ENCODE measurements around the gene PPL. TPM values are rescaled to one million over a fixed set of nuclear protein-coding genes. Genes with fewer than 3 reads are reported as not detected.

Gene PPL
- total and polyA plus RNA-seq, 2 of the 13 experiments (the other 11 are each of a cell fraction or from before 2014, with no cell fraction given): 5.7 to 6.6 TPM

DNA sequence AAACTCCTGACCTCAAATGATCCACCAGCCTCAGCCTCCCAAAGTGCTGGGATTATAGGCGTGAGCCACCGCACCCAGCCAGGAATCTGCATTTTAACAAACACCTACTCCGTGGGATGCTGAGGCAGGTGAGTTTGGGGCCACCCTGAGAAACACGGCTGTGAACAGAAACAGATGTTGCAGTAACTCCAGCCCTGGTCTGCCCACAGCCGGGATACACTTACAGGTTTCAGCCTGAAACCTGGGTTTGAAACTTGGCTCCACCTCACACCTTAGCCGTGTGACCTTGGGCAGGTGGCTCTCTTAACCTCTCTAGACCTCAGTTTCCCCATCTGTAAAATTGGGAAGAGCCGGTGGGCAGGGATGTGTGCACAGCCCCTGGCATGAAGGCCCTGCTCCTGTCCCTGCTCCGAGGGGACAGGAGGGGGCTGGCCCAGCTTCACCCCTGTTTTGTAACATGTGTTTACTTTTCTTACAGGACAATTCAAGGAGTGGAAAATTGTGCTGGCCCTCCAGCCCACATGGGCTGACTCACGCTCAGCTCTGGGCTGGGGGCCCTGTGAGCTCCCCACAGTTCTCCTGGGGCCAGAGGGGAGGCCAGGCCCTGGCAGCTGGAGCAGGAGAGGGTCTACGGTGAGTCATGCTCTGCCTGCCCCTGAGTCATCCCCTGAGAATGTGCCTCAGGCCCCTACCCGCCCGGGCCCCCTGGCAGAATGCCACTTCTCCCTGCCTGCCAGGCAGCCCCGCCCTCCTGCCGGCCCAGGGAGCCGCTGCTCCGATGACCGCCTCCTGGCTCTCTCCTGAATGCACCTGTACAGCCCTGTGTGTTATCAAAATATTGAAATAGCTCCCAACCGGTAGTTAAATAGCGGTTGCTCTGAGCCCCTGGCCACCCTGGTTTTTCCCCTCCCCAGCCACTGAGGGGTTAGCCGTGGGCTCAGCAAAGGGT lies 7.7 kb upstream of the PPL start (continued):
- TF ChIP-seq, protein P1, sequence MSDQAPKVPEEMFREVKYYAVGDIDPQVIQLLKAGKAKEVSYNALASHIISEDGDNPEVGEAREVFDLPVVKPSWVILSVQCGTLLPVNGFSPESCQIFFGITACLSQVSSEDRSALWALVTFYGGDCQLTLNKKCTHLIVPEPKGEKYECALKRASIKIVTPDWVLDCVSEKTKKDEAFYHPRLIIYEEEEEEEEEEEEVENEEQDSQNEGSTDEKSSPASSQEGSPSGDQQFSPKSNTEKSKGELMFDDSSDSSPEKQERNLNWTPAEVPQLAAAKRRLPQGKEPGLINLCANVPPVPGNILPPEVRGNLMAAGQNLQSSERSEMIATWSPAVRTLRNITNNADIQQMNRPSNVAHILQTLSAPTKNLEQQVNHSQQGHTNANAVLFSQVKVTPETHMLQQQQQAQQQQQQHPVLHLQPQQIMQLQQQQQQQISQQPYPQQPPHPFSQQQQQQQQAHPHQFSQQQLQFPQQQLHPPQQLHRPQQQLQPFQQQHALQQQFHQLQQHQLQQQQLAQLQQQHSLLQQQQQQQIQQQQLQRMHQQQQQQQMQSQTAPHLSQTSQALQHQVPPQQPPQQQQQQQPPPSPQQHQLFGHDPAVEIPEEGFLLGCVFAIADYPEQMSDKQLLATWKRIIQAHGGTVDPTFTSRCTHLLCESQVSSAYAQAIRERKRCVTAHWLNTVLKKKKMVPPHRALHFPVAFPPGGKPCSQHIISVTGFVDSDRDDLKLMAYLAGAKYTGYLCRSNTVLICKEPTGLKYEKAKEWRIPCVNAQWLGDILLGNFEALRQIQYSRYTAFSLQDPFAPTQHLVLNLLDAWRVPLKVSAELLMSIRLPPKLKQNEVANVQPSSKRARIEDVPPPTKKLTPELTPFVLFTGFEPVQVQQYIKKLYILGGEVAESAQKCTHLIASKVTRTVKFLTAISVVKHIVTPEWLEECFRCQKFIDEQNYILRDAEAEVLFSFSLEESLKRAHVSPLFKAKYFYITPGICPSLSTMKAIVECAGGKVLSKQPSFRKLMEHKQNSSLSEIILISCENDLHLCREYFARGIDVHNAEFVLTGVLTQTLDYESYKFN (CRISPR knock-in tag; conservative IDR thresholded peaks at IDR 0.05): peak; percentile 93
- TF ChIP-seq PPARG (CRISPR knock-in tag; conservative IDR thresholded peaks at IDR 0.05) (peak; percentile 51; the same call in 1 of the 2 replicates), ATF7 (IDR thresholded peaks at IDR 0.05) (peak; percentile 39; the same call in 1 of the 2 replicates), ATF7 (CRISPR knock-in tag; IDR thresholded peaks at IDR 0.05) (peak; percentile 94), KDM2A (CRISPR knock-in tag; IDR thresholded peaks at IDR 0.05; ENCODE audit: borderline replicate concordance, low read depth) (peak; percentile 90; the same call in 1 of the 2 replicates), PITX1 (CRISPR knock-in tag; IDR thresholded peaks at IDR 0.05) (peak; percentile 50; the same call in 1 of the 2 replicates), KDM5A (IDR thresholded peaks at IDR 0.05; ENCODE audit: borderline replicate concordance, low read length) (no peak), SOX6 (IDR thresholded peaks at IDR 0.05) (no peak), SOX6 (CRISPR knock-in tag; IDR thresholded peaks at IDR 0.05) (peak; percentile 94), SNRNP70 (IDR thresholded peaks at IDR 0.05; ENCODE audit: low read depth, low read length) (no peak), NCOA2 (CRISPR knock-in tag; IDR thresholded peaks at IDR 0.05) (peak; percentile 82), HOXA5 (CRISPR knock-in tag; IDR thresholded peaks at IDR 0.05) (no peak), RFX1 (IDR thresholded peaks at IDR 0.05) (no peak; the same call in 1 of the 2 replicates), ZNF709 (CRISPR knock-in tag; IDR thresholded peaks at IDR 0.05) (no peak), SCMH1 (CRISPR knock-in tag; IDR thresholded peaks at IDR 0.05; ENCODE audit: borderline replicate concordance) (no peak), POLR2G (IDR thresholded peaks at IDR 0.05; ENCODE audit: low read depth, low read length) (peak; percentile 41; the same call in 1 of the 2 replicates), ASH2L (IDR thresholded peaks at IDR 0.05; ENCODE audit: insufficient read length, low read depth, low read length) (peak; percentile 40), ZBTB7A (CRISPR knock-in tag; IDR thresholded peaks at IDR 0.05) (peak; percentile 98)
- TF ChIP-seq, protein P2, sequence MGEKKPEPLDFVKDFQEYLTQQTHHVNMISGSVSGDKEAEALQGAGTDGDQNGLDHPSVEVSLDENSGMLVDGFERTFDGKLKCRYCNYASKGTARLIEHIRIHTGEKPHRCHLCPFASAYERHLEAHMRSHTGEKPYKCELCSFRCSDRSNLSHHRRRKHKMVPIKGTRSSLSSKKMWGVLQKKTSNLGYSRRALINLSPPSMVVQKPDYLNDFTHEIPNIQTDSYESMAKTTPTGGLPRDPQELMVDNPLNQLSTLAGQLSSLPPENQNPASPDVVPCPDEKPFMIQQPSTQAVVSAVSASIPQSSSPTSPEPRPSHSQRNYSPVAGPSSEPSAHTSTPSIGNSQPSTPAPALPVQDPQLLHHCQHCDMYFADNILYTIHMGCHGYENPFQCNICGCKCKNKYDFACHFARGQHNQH (CRISPR knock-in tag; IDR thresholded peaks at IDR 0.05): peak; percentile 96
- TF ChIP-seq, protein P3, sequence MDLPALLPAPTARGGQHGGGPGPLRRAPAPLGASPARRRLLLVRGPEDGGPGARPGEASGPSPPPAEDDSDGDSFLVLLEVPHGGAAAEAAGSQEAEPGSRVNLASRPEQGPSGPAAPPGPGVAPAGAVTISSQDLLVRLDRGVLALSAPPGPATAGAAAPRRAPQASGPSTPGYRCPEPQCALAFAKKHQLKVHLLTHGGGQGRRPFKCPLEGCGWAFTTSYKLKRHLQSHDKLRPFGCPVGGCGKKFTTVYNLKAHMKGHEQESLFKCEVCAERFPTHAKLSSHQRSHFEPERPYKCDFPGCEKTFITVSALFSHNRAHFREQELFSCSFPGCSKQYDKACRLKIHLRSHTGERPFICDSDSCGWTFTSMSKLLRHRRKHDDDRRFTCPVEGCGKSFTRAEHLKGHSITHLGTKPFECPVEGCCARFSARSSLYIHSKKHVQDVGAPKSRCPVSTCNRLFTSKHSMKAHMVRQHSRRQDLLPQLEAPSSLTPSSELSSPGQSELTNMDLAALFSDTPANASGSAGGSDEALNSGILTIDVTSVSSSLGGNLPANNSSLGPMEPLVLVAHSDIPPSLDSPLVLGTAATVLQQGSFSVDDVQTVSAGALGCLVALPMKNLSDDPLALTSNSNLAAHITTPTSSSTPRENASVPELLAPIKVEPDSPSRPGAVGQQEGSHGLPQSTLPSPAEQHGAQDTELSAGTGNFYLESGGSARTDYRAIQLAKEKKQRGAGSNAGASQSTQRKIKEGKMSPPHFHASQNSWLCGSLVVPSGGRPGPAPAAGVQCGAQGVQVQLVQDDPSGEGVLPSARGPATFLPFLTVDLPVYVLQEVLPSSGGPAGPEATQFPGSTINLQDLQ (CRISPR knock-in tag; IDR thresholded peaks at IDR 0.05): no peak
- TF ChIP-seq, protein P4, sequence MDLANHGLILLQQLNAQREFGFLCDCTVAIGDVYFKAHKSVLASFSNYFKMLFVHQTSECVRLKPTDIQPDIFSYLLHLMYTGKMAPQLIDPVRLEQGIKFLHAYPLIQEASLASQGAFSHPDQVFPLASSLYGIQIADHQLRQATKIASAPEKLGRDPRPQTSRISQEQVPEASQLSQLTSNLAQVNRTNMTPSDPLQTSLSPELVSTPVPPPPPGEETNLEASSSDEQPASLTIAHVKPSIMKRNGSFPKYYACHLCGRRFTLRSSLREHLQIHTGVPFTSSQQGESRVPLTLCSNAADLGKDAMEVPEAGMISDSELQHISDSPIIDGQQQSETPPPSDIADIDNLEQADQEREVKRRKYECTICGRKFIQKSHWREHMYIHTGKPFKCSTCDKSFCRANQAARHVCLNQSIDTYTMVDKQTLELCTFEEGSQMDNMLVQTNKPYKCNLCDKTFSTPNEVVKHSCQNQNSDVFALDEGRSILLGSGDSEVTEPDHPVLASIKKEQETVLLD (CRISPR knock-in tag; IDR thresholded peaks at IDR 0.05; ENCODE audit: low read depth): no peak

Data from HepG2 (cell line).